ES-I3 (cell line): ENCODE results near the gene SMPD3.

Source experiments
- H3K36me3 ChIP-seq: 2 replicates; pipeline ENCODE4 v1.6.1; 2013; ENCODE audit warnings: mild to moderate bottlenecking, low read length, control low read depth, moderate library complexity; ENCODE audit not compliant: insufficient read depth
- H3K4me1 ChIP-seq: 2 replicates; pipeline ENCODE4 v1.6.1; 2013; ENCODE audit warnings: mild to moderate bottlenecking, control low read depth, low read length; ENCODE audit not compliant: insufficient read depth
- H3K9ac ChIP-seq: 2 replicates; pipeline ENCODE4 v1.6.1; 2013; ENCODE audit warnings: low read depth, mild to moderate bottlenecking, low read length, moderate library complexity
- H3K9me3 ChIP-seq: 2 replicates; pipeline ENCODE4 v1.6.1; 2013; ENCODE audit warnings: mild to moderate bottlenecking, low read length, moderate library complexity; ENCODE audit not compliant: control insufficient read depth, insufficient read depth

The SMPD3 gene

GRCh38 chr16:68433316-68433715 lies 15.0 kb downstream of the SMPD3 start:
- Histone ChIP-seq H3K9me3 (0 out of 2 replicates have a peak, but pooled peaks cover 4% of the 10 kb centered on the region), H3K9ac (no peak overlapping the region), H3K4me1 (no peaks in the 10 kb centered on the region), H3K36me3 (no peaks in the 10 kb centered on the region; the same call in 1 of the 2 replicates)

- no peak overlapping the region for H3K9ac ChIP-seq
- no peaks in the 10 kb centered on the region for H3K36me3 ChIP-seq
- no peaks in the 10 kb centered on the region for H3K4me1 ChIP-seq
- H3K9me3 ChIP-seq, result 0 out of 2 replicates have a peak, but pooled peaks cover 4% of the 10 kb centered on the region
Observed at GRCh38 chr16:68432701-68433100, 15.6 kb downstream of the SMPD3 start.

GRCh38 chr16:68429076-68429854 lies 19.0 kb downstream of the SMPD3 start:
- Histone ChIP-seq H3K9ac (no peak overlapping the region), H3K36me3 (no peaks in the 10 kb centered on the region), H3K4me1 (no peaks in the 10 kb centered on the region), H3K9me3 (no peaks in the 10 kb centered on the region)

GRCh38 chr16:68427649-68428303 lies 20.5 kb downstream of the SMPD3 start:
- no peaks in the 10 kb centered on the region for H3K4me1 ChIP-seq
- H3K9ac ChIP-seq, result no peak overlapping the region
- H3K36me3 ChIP-seq, result no peaks in the 10 kb centered on the region
- H3K9me3 ChIP-seq, result no peaks in the 10 kb centered on the region

GRCh38 chr16:68426347-68426652 lies 22.0 kb downstream of the SMPD3 start:
- H3K4me1 ChIP-seq, result no peaks in the 10 kb centered on the region
- H3K9me3 ChIP-seq, result no peaks in the 10 kb centered on the region
- no peak overlapping the region for H3K9ac ChIP-seq
- H3K36me3 ChIP-seq, result no peaks in the 10 kb centered on the region

GRCh38 chr16:68425498-68426346 lies 22.6 kb downstream of the SMPD3 start:
- no peaks in the 10 kb centered on the region for H3K4me1 ChIP-seq
- no peaks in the 10 kb centered on the region for H3K9me3 ChIP-seq
- H3K9ac ChIP-seq, result no peak overlapping the region
- H3K36me3 ChIP-seq, result no peaks in the 10 kb centered on the region

GRCh38 chr16:68423771-68424170 lies 24.5 kb downstream of the SMPD3 start:
- H3K9me3 ChIP-seq, result no peaks in the 10 kb centered on the region
- no peak overlapping the region for H3K9ac ChIP-seq
- H3K36me3 ChIP-seq, result no peaks in the 10 kb centered on the region
- H3K4me1 ChIP-seq, result no peaks in the 10 kb centered on the region

- Histone ChIP-seq H3K36me3 (no peaks in the 10 kb centered on the region), H3K4me1 (no peaks in the 10 kb centered on the region)
Observed at GRCh38 chr16:68422396-68422960, 25.8 kb downstream of the SMPD3 start.

GRCh38 chr16:68421076-68421475 lies 27.2 kb downstream of the SMPD3 start:
- Histone ChIP-seq H3K9ac (no peak overlapping the region), H3K9me3 (no peaks in the 10 kb centered on the region), H3K36me3 (no peaks in the 10 kb centered on the region), H3K4me1 (no peaks in the 10 kb centered on the region)

More at GRCh38 chr16:68422396-68422960, 25.8 kb downstream of the SMPD3 start:
- H3K9ac ChIP-seq, result no peak overlapping the region
- H3K9me3 ChIP-seq, result no peaks in the 10 kb centered on the region

- Histone ChIP-seq H3K36me3 (no peaks in the 10 kb centered on the region), H3K9me3 (no peaks in the 10 kb centered on the region), H3K4me1 (no peaks in the 10 kb centered on the region), H3K9ac (no peak overlapping the region)
Observed at GRCh38 chr16:68420366-68420942, 27.9 kb downstream of the SMPD3 start.

- no peaks in the 10 kb centered on the region for H3K9me3 ChIP-seq
- no peaks in the 10 kb centered on the region for H3K4me1 ChIP-seq
- no peak overlapping the region for H3K9ac ChIP-seq
- no peaks in the 10 kb centered on the region for H3K36me3 ChIP-seq
Observed at GRCh38 chr16:68417711-68418301, 30.5 kb downstream of the SMPD3 start.

GRCh38 chr16:68416057-68417046 lies 32.0 kb downstream of the SMPD3 start:
- Histone ChIP-seq H3K9me3 (no peaks in the 10 kb centered on the region), H3K36me3 (no peaks in the 10 kb centered on the region), H3K9ac (no peak overlapping the region), H3K4me1 (no peaks in the 10 kb centered on the region)

- Histone ChIP-seq H3K36me3 (no peaks in the 10 kb centered on the region), H3K9ac (no peak overlapping the region), H3K9me3 (no peaks in the 10 kb centered on the region), H3K4me1 (no peaks in the 10 kb centered on the region)
Observed at GRCh38 chr16:68414581-68414980, 33.7 kb downstream of the SMPD3 start.
